ENCODE data around the gene SYT14. TPM values are rescaled to one million over a fixed set of nuclear protein-coding genes. Genes with fewer than 3 reads are reported as not detected.

Gene SYT14
- total RNA-seq, 1 donor from 2014 or later: 16.1 TPM

DNA sequence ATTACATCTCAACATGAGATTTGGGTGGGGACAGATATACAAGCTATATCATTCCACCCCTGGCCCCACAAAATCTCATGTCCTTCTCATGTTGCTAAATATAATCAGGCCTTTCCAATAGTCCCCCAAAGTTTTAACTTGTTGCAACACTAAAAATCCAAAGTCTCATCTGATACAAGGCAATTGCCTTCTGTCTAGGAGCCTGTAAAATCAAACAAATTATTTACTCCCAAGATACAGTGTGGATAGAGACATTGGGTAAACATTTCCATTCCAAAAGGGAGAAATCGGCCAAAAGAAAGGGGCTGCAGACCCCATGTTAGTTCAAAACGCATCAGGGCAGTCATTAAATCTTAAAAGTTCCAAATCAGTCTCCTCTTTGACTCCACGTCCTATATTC is 47.0 kb downstream of the SYT14 start:
- H4K20me1 ChIP-seq (ENCODE audit: low read depth): no peaks in the 10 kb centered on the region
- no peak for DNase-seq (ENCODE audit: low spot score)
- Mint-ChIP-seq H3K27me3 (ENCODE audit: insufficient read depth, low read depth) (peaks cover 3% of the 10 kb centered on the region), H3K4me1 (no peaks in the 10 kb centered on the region), H3K4me3 (no peak overlapping the region), H3K9me3 (peaks cover 5% of the 10 kb centered on the region), H3K36me3 (no peaks in the 10 kb centered on the region), H3K27ac (no peak overlapping the region)
- H2AFZ ChIP-seq (replicated peaks): no peak overlapping the region
- no peak overlapping the region for H3K4me3 ChIP-seq
- H3K4me2 ChIP-seq: no peak overlapping the region
- H3K27me3 ChIP-seq: no peaks in the 10 kb centered on the region
- H3F3A ChIP-seq (ENCODE audit: low read depth): no peaks in the 10 kb centered on the region
- H3K4me1 ChIP-seq: no peaks in the 10 kb centered on the region
- no peak overlapping the region for H3K9ac ChIP-seq
- peaks cover 10% of the 10 kb centered on the region for H3K79me2 ChIP-seq (ENCODE audit: low read depth)
- no peaks in the 10 kb centered on the region for H3K36me3 ChIP-seq
- no peak overlapping the region for H3K27ac ChIP-seq
- no peaks in the 10 kb centered on the region for H3K9me3 ChIP-seq (ENCODE audit: low read depth)
- TF ChIP-seq EZH2phosphoT487 (IDR thresholded peaks at IDR 0.05) (no peak), EZH2 (IDR thresholded peaks at IDR 0.05) (no peak)
- TF ChIP-seq, protein P1, sequence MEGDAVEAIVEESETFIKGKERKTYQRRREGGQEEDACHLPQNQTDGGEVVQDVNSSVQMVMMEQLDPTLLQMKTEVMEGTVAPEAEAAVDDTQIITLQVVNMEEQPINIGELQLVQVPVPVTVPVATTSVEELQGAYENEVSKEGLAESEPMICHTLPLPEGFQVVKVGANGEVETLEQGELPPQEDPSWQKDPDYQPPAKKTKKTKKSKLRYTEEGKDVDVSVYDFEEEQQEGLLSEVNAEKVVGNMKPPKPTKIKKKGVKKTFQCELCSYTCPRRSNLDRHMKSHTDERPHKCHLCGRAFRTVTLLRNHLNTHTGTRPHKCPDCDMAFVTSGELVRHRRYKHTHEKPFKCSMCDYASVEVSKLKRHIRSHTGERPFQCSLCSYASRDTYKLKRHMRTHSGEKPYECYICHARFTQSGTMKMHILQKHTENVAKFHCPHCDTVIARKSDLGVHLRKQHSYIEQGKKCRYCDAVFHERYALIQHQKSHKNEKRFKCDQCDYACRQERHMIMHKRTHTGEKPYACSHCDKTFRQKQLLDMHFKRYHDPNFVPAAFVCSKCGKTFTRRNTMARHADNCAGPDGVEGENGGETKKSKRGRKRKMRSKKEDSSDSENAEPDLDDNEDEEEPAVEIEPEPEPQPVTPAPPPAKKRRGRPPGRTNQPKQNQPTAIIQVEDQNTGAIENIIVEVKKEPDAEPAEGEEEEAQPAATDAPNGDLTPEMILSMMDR (IDR thresholded peaks at IDR 0.05): no peak

DNA sequence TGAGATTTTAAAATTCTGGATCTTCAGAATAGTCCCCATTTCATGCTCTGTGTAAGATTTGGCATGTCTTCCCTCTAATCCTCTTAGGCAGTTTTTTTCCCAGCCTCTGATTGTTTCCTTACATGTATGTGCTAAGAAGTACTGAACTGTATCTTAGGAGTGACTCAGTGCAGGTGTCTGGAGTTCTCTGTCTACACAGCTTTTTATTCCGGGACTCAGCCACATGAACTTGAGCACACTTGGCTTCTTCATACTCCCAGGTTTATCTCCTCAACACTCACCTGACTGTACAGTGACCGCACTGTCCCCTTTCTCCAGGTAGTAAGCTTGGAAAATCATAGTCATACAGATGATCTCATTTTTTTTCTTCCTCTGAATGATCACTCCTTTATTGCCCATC is 50.7 kb downstream of the SYT14 start:
- Mint-ChIP-seq H3K4me1 (peaks cover 4% of the 10 kb centered on the region), H3K9me3 (peaks cover 3% of the 10 kb centered on the region), H3K27ac (no peak overlapping the region)

DNA sequence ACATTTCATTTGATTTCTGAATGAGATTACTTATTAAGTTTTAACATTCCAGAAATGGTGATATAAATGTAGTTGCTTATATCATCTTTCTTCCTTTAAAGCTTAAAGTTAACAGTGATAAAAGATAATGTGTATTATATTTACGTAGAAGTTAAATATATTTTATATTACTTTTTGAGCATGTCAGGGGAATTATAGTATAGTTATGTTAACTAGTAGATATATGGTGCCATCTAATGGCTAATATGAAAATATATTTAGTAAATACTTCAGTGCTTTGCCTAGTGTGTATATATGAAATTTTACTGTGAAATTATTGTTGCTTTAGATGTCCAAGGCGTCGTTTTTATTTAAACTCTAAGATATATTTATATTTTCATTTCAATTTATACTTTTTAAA is 51.5 kb downstream of the SYT14 start:
- Histone ChIP-seq H3K4me2 (no peak overlapping the region), H3K36me3 (no peaks in the 10 kb centered on the region), H3K4me1 (no peaks in the 10 kb centered on the region), H4K20me1 (ENCODE audit: low read depth) (no peaks in the 10 kb centered on the region), H3K4me3 (no peak overlapping the region), H3K79me2 (ENCODE audit: low read depth) (no peaks in the 10 kb centered on the region), H2AFZ (replicated peaks) (no peak overlapping the region), H3K27ac (no peak overlapping the region), H3K9me3 (ENCODE audit: low read depth) (no peaks in the 10 kb centered on the region), H3K9ac (no peak overlapping the region), H3F3A (ENCODE audit: low read depth) (no peaks in the 10 kb centered on the region), H3K27me3 (no peaks in the 10 kb centered on the region)
- TF ChIP-seq, protein P1 (IDR thresholded peaks at IDR 0.05): peak; percentile 35
- no peak for TF ChIP-seq EZH2phosphoT487 (IDR thresholded peaks at IDR 0.05)
- no peak for TF ChIP-seq EZH2 (IDR thresholded peaks at IDR 0.05)
- peaks cover 6% of the 10 kb centered on the region for H3K27me3 Mint-ChIP-seq (ENCODE audit: insufficient read depth, low read depth)
- H3K9me3 Mint-ChIP-seq: peaks cover 3% of the 10 kb centered on the region
- H3K4me1 Mint-ChIP-seq: peaks cover 4% of the 10 kb centered on the region
- H3K36me3 Mint-ChIP-seq: no peaks in the 10 kb centered on the region
- DNase-seq (ENCODE audit: low spot score): no peak
- no peak overlapping the region for H3K27ac Mint-ChIP-seq
- no peak overlapping the region for H3K4me3 Mint-ChIP-seq

More for the DNA sequence above, 50.7 kb downstream of the SYT14 start:
- Histone ChIP-seq H2AFZ (replicated peaks) (no peak overlapping the region), H3K27me3 (no peaks in the 10 kb centered on the region), H3K9ac (no peak overlapping the region), H3F3A (ENCODE audit: low read depth) (no peaks in the 10 kb centered on the region), H3K36me3 (no peaks in the 10 kb centered on the region), H3K9me3 (ENCODE audit: low read depth) (no peaks in the 10 kb centered on the region), H4K20me1 (ENCODE audit: low read depth) (no peaks in the 10 kb centered on the region), H3K4me1 (no peaks in the 10 kb centered on the region), H3K4me3 (no peak overlapping the region), H3K27ac (no peak overlapping the region), H3K79me2 (ENCODE audit: low read depth) (no peaks in the 10 kb centered on the region), H3K4me2 (no peak overlapping the region)
- Mint-ChIP-seq H3K36me3 (no peaks in the 10 kb centered on the region), H3K27me3 (ENCODE audit: insufficient read depth, low read depth) (peaks cover 6% of the 10 kb centered on the region), H3K4me3 (no peak overlapping the region)
- no peak for DNase-seq (ENCODE audit: low spot score)
- TF ChIP-seq, protein P1 (IDR thresholded peaks at IDR 0.05): no peak
- no peak for TF ChIP-seq EZH2phosphoT487 (IDR thresholded peaks at IDR 0.05)
- TF ChIP-seq EZH2 (IDR thresholded peaks at IDR 0.05): no peak

All from neural progenitor cell (in vitro differentiated cells).